ENCODE results near the gene GRAMD2B.
"Not testable (repeated sequence)": the region's sequence is repeated elsewhere in the genome, so short reads cannot be mapped to it uniquely, and the experiment has no call there.

Gene GRAMD2B

GRCh38 chr5:126395605-126396004 is 27.6 kb upstream of the GRAMD2B start:
- Mint-ChIP-seq H3K4me3 (no peak overlapping the region), H3K36me3 (ENCODE audit: low read depth) (peaks cover 1% of the 10 kb centered on the region), H3K9me3 (peaks cover 19% of the 10 kb centered on the region), H3K27ac (no peak overlapping the region), H3K4me1 (no peaks in the 10 kb centered on the region), H3K27me3 (no peaks in the 10 kb centered on the region)
- DNase-seq (no peak), ATAC-seq (no peak)

DNA sequence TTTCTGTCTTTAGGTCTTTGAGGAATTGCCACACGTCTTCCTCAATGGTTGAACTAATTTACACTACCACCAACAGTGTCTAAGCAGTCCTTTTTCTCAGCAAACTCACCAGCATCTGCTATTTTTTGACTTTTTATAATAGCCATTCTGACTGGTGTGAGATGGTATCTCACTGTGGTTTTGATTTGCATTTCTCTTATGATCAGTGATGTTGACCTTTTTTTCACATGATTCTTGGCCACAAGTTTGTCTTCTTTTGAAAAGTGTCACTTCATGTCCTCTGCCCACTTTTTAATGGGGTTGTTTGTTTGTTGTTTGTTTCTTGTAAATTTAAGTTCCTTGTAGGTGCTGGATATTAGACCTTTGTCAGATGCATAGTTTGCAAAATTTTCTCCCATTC is 26.5 kb upstream of the GRAMD2B start:
- not testable (repeated sequence) for H3K4me3 Mint-ChIP-seq; ATAC-seq; DNase-seq; H3K27me3 Mint-ChIP-seq; H3K4me1 Mint-ChIP-seq; H3K27ac Mint-ChIP-seq; H3K36me3 Mint-ChIP-seq (ENCODE audit: low read depth)
- peaks cover 21% of the 10 kb centered on the region for H3K9me3 Mint-ChIP-seq

DNA sequence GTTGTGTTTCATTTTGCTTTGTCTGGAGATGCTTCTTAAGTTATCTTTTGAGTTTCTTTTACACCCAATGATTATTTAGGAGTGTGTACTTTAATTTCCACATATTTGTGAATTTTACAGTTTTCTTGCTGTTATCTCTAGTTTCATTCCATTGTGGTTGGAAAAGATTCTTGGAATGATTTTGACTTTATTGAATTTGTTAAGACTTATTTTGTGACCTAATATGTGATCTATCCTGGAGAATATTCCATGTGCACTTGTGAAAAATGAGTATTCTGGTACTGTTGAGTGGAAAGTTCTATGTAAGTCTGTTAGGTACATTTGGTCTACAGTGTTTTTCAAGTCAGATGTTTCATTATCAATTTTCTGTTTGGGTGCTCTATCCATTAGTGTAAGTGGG is 24.4 kb upstream of the GRAMD2B start:
- no peak for DNase-seq
- peaks cover 21% of the 10 kb centered on the region for H3K9me3 Mint-ChIP-seq
- H3K36me3 Mint-ChIP-seq (ENCODE audit: low read depth) = peaks cover 3% of the 10 kb centered on the region
- no peak for ATAC-seq
- H3K4me3 Mint-ChIP-seq = no peak overlapping the region
- H3K27ac Mint-ChIP-seq = no peak overlapping the region
- no peaks in the 10 kb centered on the region for H3K4me1 Mint-ChIP-seq
- no peaks in the 10 kb centered on the region for H3K27me3 Mint-ChIP-seq

DNA sequence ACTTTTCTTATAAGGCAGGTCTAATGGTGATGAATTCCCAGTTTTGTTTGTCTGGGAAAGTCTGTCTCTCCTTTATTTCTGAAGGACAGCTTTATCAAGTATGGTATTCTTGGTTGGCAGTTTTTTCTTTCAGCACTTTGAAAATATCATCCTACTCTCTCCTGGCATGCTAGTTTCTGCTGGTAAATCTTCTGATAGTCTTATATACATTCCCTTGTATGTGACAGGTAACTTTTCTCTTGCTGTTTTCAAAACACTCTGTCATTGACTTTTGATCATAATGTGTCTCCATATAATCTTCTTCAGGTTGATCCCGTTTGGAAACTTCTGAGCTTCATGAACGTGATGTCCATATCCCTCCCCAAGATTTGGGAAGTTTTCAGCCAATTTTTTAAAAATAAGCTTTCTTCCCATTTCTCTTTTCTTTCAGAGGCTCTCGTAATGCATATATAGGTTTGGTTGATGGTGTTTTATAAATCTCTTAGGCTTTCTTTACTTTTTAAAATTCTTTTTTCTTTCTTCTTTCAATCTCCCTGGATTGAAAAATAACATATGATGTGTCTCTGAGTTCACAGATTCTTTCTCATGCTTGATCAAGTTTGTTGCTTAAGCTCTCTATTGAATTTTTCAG is 22.5 kb upstream of the GRAMD2B start:
- Mint-ChIP-seq H3K36me3 (ENCODE audit: low read depth) (peaks cover 3% of the 10 kb centered on the region), H3K4me3 (no peak overlapping the region), H3K4me1 (no peaks in the 10 kb centered on the region), H3K9me3 (peaks cover 21% of the 10 kb centered on the region), H3K27ac (no peak overlapping the region), H3K27me3 (no peaks in the 10 kb centered on the region)
- ATAC-seq = no peak
- DNase-seq = no peak

GRCh38 chr5:126402621-126403555 is 20.3 kb upstream of the GRAMD2B start:
- Mint-ChIP-seq H3K9me3 (peaks cover 21% of the 10 kb centered on the region), H3K27ac (no peak overlapping the region)
- DNase-seq = no peak

GRCh38 chr5:126403876-126404275 is 19.3 kb upstream of the GRAMD2B start:
- Mint-ChIP-seq H3K4me1 (no peaks in the 10 kb centered on the region), H3K9me3 (peaks cover 17% of the 10 kb centered on the region), H3K36me3 (ENCODE audit: low read depth) (peaks cover 3% of the 10 kb centered on the region), H3K27ac (no peak overlapping the region), H3K4me3 (no peak overlapping the region), H3K27me3 (no peaks in the 10 kb centered on the region)
- ATAC-seq (no peak), DNase-seq (no peak)

More at GRCh38 chr5:126402621-126403555, 20.3 kb upstream of the GRAMD2B start:
- peaks cover 3% of the 10 kb centered on the region for H3K36me3 Mint-ChIP-seq (ENCODE audit: low read depth)
- no peaks in the 10 kb centered on the region for H3K27me3 Mint-ChIP-seq
- ATAC-seq = no peak
- no peaks in the 10 kb centered on the region for H3K4me1 Mint-ChIP-seq
- H3K4me3 Mint-ChIP-seq = no peak overlapping the region

GRCh38 chr5:126410623-126411022 is 12.6 kb upstream of the GRAMD2B start:
- ATAC-seq (no peak), DNase-seq (no peak)
- Mint-ChIP-seq H3K36me3 (ENCODE audit: low read depth) (no peaks in the 10 kb centered on the region), H3K4me3 (no peak overlapping the region), H3K27ac (no peak overlapping the region), H3K27me3 (peaks cover 6% of the 10 kb centered on the region), H3K4me1 (no peaks in the 10 kb centered on the region), H3K9me3 (peaks cover 22% of the 10 kb centered on the region)

DNA sequence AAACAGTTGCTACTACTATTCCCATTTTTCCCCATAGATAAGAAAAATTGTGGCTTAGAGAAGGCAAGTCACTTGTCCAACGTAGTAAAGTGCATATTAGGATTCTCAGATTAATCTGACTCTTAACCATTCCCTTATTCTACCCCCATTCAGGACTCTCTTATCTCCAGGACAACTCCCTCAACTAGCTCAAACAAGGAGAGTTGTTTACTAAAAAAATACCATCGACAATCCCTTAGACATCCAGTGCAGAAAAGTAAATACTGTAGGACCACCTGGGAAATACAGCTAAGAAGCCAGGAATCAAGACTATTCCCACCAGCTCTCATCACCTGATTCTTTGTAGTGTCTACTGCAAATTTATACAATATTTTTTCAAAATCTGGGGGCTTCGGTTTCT is 9.4 kb upstream of the GRAMD2B start:
- Mint-ChIP-seq H3K9me3 (peaks cover 22% of the 10 kb centered on the region), H3K36me3 (ENCODE audit: low read depth) (no peaks in the 10 kb centered on the region), H3K4me3 (no peak overlapping the region), H3K4me1 (no peaks in the 10 kb centered on the region), H3K27ac (no peak overlapping the region), H3K27me3 (peaks cover 6% of the 10 kb centered on the region)
- ATAC-seq (no peak), DNase-seq (no peak)

DNA sequence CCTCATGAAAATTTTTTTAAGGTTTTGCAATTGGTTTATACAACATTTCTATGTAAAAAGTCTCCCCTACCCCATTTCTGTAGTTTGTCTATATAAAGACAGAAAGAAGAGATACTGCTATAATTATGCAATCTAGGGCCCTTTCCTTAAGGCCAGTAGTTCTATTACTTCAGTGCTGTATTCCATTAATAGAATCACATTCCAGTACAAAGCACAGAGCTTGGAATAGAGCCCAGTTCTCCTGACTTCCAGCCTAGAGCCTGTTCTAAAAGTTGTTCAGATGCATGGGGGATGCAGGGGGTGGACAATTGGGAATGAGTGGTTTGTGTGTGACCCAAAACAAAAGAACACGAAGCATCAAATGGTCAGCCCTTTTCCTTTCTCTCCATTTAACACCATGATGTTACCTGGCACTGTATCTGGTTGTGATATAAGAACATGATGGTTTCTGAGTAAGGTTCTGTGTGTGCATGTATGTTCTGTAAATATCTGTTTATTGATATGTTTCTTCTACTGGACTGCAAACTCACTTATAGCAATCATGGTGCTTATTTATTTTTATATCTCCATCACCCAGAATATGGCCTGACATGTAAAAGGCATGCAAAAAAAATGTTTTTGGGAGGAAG is 8.2 kb upstream of the GRAMD2B start:
- Mint-ChIP-seq H3K27ac (no peak overlapping the region), H3K27me3 (peaks cover 3% of the 10 kb centered on the region), H3K4me1 (peaks cover 3% of the 10 kb centered on the region), H3K9me3 (peaks cover 19% of the 10 kb centered on the region), H3K4me3 (no peak overlapping the region), H3K36me3 (ENCODE audit: low read depth) (no peaks in the 10 kb centered on the region)
- DNase-seq (no peak), ATAC-seq (no peak)

DNA sequence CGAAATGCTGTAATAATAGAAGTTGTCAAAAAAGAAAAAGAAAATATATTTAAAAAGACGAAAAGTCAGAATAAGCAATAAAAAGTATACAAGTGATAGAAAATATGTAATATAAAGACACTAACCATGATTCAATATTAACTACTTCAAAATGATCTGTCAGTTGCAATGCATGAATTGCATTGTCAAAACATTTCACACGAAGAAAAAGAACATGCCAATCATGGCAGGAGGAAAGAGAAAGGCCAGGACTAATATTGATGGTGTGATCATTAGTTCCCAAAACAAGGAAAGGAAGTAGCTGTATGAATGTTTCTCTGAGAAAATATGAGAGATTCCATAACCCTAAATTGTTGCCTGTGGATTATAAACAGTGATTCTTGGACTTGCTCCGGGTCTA is 7.4 kb upstream of the GRAMD2B start:
- no peak for DNase-seq
- H3K27ac Mint-ChIP-seq = no peak overlapping the region
- no peak overlapping the region for H3K4me3 Mint-ChIP-seq
- H3K4me1 Mint-ChIP-seq = peaks cover 3% of the 10 kb centered on the region
- ATAC-seq = no peak
- peaks cover 3% of the 10 kb centered on the region for H3K27me3 Mint-ChIP-seq
- H3K9me3 Mint-ChIP-seq = peaks cover 16% of the 10 kb centered on the region
- H3K36me3 Mint-ChIP-seq (ENCODE audit: low read depth) = no peaks in the 10 kb centered on the region

DNA sequence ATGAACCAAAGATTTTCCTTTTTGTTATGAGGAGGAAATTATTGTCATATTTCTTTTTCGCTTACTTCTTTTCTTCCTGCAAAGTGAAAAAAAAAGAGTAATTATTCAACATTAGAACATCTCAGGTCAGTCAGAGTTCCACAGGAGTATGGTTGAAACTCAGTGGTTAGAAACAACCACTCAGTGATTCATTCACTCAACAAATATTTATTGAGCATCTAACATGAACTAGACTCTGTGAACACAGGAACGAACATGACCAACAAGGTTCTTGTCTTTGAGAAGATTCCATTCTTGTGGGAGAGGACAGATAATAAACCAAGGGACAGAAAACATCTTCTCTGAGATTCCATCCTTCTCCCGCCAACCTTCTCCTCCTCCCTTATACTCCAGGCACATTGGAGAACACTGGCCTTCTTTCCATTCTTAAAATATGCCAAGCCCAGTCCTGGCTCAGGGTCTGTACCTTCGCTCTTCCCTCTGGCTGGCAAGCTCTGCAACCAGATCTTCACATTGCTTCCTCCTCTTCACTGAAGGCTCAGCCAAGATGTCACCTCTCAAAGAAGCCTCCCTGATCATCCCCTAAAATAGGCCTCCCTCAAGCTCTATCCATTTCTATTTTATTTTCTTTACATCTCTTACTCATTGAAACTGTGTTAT is 6.8 kb upstream of the GRAMD2B start:
- Mint-ChIP-seq H3K27ac (no peak overlapping the region), H3K4me1 (peaks cover 3% of the 10 kb centered on the region), H3K27me3 (peaks cover 3% of the 10 kb centered on the region), H3K36me3 (ENCODE audit: low read depth) (no peaks in the 10 kb centered on the region), H3K9me3 (peaks cover 10% of the 10 kb centered on the region), H3K4me3 (no peak overlapping the region)
- ATAC-seq (no peak), DNase-seq (no peak)

- Mint-ChIP-seq H3K4me3 (no peak overlapping the region), H3K27ac (no peak overlapping the region), H3K9me3 (peaks cover 2% of the 10 kb centered on the region), H3K4me1 (peaks cover 3% of the 10 kb centered on the region), H3K36me3 (ENCODE audit: low read depth) (no peaks in the 10 kb centered on the region), H3K27me3 (peaks cover 3% of the 10 kb centered on the region)
- ATAC-seq (no peak), DNase-seq (no peak)
Observed at GRCh38 chr5:126417178-126417577, 6.0 kb upstream of the GRAMD2B start.

GRCh38 chr5:126419102-126419501 is 4.1 kb upstream of the GRAMD2B start:
- no peak overlapping the region for H3K27ac Mint-ChIP-seq
- no peak for ATAC-seq
- no peaks in the 10 kb centered on the region for H3K36me3 Mint-ChIP-seq (ENCODE audit: low read depth)

DNA sequence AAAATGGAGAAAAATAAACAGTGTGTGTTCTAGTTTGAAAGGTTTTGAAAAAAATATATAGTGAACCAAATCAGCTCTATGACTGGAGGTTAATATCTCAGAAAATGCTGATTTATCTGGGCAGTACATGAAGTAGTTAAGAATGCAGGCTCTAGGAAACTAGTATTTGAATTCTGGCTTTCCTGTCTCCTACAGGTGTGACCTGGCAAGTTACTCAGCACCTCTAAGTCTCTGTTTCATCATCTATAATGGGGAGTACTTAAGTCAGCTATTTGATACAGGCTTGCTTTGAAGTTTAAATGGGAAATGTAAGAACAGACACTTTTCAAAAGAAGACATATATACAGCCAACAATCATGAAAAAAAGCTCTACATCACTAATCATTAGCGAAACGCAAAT is 5.2 kb downstream of the GRAMD2B start:
- peaks cover 20% of the 10 kb centered on the region for H3K4me1 Mint-ChIP-seq
- no peaks in the 10 kb centered on the region for H3K27me3 Mint-ChIP-seq
- DNase-seq = no peak
- no peak for ATAC-seq
- H3K36me3 Mint-ChIP-seq (ENCODE audit: low read depth) = peaks cover 11% of the 10 kb centered on the region
- H3K9me3 Mint-ChIP-seq = no peaks in the 10 kb centered on the region
- no peak overlapping the region for H3K4me3 Mint-ChIP-seq
- no peak overlapping the region for H3K27ac Mint-ChIP-seq

More at GRCh38 chr5:126419102-126419501, 4.1 kb upstream of the GRAMD2B start:
- Mint-ChIP-seq H3K4me1 (peaks cover 11% of the 10 kb centered on the region), H3K27me3 (peaks cover 3% of the 10 kb centered on the region), H3K9me3 (no peaks in the 10 kb centered on the region), H3K4me3 (no peak overlapping the region)
- no peak for DNase-seq

Measured in activated naive CD8-positive, alpha-beta T cell treated with anti-CD3 and anti-CD28 coated beads, Interleukin-2, amount 50 U/mL, for 24 hours (primary cell).